ENCODE measurements around the gene ESRRG.

Gene ESRRG

GRCh38 chr1:216686860-216687766, 36.1 kb downstream of the ESRRG start:
- peak; percentile 40; the same call in 1 of the 3 replicates for ATAC-seq
- TF ChIP-seq ZNF8 (CRISPR knock-in tag; IDR thresholded peaks at IDR 0.05), result no peak
- no peak for TF ChIP-seq CREB5 (CRISPR knock-in tag; IDR thresholded peaks at IDR 0.05; ENCODE audit: low read depth)
- TF ChIP-seq CSRNP3 (CRISPR knock-in tag; IDR thresholded peaks at IDR 0.05), result no peak
- no peak for TF ChIP-seq ISL1 (CRISPR knock-in tag; IDR thresholded peaks at IDR 0.05)
- TF ChIP-seq ESRRG (CRISPR knock-in tag; IDR thresholded peaks at IDR 0.05), result no peak
- TF ChIP-seq ZC3H10 (CRISPR knock-in tag; IDR thresholded peaks at IDR 0.05), result no peak
- TF ChIP-seq GLIS3 (CRISPR knock-in tag; IDR thresholded peaks at IDR 0.05), result no peak
- no peak for TF ChIP-seq ARNTL (CRISPR knock-in tag; IDR thresholded peaks at IDR 0.05; ENCODE audit: borderline replicate concordance, low read depth)
- no peak for TF ChIP-seq SNAI2 (CRISPR knock-in tag; IDR thresholded peaks at IDR 0.05)
- TF ChIP-seq BACH2 (CRISPR knock-in tag; IDR thresholded peaks at IDR 0.05; ENCODE audit: borderline replicate concordance), result no peak

- ATAC-seq, result no peak
- no peak for TF ChIP-seq ARNTL (CRISPR knock-in tag; IDR thresholded peaks at IDR 0.05; ENCODE audit: borderline replicate concordance, low read depth)
- no peak for TF ChIP-seq ZNF70 (CRISPR knock-in tag; IDR thresholded peaks at IDR 0.05)
- no peak for TF ChIP-seq CSRNP3 (CRISPR knock-in tag; IDR thresholded peaks at IDR 0.05)
- no peak for TF ChIP-seq ESRRG (CRISPR knock-in tag; IDR thresholded peaks at IDR 0.05)
- no peak for TF ChIP-seq POU6F1 (CRISPR knock-in tag; IDR thresholded peaks at IDR 0.05; ENCODE audit: borderline replicate concordance, low read depth)
- no peak for TF ChIP-seq ZFP3 (CRISPR knock-in tag; IDR thresholded peaks at IDR 0.05)
- no peak for TF ChIP-seq BACH2 (CRISPR knock-in tag; IDR thresholded peaks at IDR 0.05; ENCODE audit: borderline replicate concordance)
- TF ChIP-seq ISL1 (CRISPR knock-in tag; IDR thresholded peaks at IDR 0.05), result no peak
- no peak for TF ChIP-seq PPARA (CRISPR knock-in tag; IDR thresholded peaks at IDR 0.05; ENCODE audit: borderline replicate concordance)
Measured at GRCh38 chr1:216682752-216683151, 40.5 kb downstream of the ESRRG start.

- ATAC-seq, result no peak
- no peak for TF ChIP-seq CSDC2 (CRISPR knock-in tag; IDR thresholded peaks at IDR 0.05)
- TF ChIP-seq ARNTL (CRISPR knock-in tag; IDR thresholded peaks at IDR 0.05; ENCODE audit: borderline replicate concordance, low read depth), result no peak
- TF ChIP-seq SNAI2 (CRISPR knock-in tag; IDR thresholded peaks at IDR 0.05), result no peak
- no peak for TF ChIP-seq PATZ1 (CRISPR knock-in tag; IDR thresholded peaks at IDR 0.05; ENCODE audit: borderline replicate concordance)
Measured at GRCh38 chr1:216679108-216679507, 44.1 kb downstream of the ESRRG start.

GRCh38 chr1:216670118-216670883, 52.9 kb downstream of the ESRRG start:
- TF ChIP-seq ZC3H10 (CRISPR knock-in tag; IDR thresholded peaks at IDR 0.05) (no peak), POU6F1 (CRISPR knock-in tag; IDR thresholded peaks at IDR 0.05; ENCODE audit: borderline replicate concordance, low read depth) (no peak), RARB (CRISPR knock-in tag; IDR thresholded peaks at IDR 0.05) (no peak), OSR1 (CRISPR knock-in tag; IDR thresholded peaks at IDR 0.05) (no peak), ZFP3 (CRISPR knock-in tag; IDR thresholded peaks at IDR 0.05) (no peak), ZNF565 (CRISPR knock-in tag; conservative IDR thresholded peaks at IDR 0.05; ENCODE audit: low read depth) (no peak), TCF4 (CRISPR knock-in tag; IDR thresholded peaks at IDR 0.05; ENCODE audit: borderline replicate concordance) (no peak), SNAI2 (CRISPR knock-in tag; IDR thresholded peaks at IDR 0.05) (no peak), ISL1 (CRISPR knock-in tag; IDR thresholded peaks at IDR 0.05) (no peak), ZNF70 (CRISPR knock-in tag; IDR thresholded peaks at IDR 0.05) (no peak), ARNTL (CRISPR knock-in tag; IDR thresholded peaks at IDR 0.05; ENCODE audit: borderline replicate concordance, low read depth) (no peak), PPARA (CRISPR knock-in tag; IDR thresholded peaks at IDR 0.05; ENCODE audit: borderline replicate concordance) (no peak), GLIS3 (CRISPR knock-in tag; IDR thresholded peaks at IDR 0.05) (no peak), CREB5 (CRISPR knock-in tag; IDR thresholded peaks at IDR 0.05; ENCODE audit: low read depth) (no peak)

More at GRCh38 chr1:216670118-216670883, 52.9 kb downstream of the ESRRG start:
- peak; percentile 84 for ATAC-seq

All from SK-N-SH treated with all-trans-retinoic acid at 6 μM for 48 hours (cell line).